GM12801 (cell line): ENCODE data around the gene PHEX.

ENCODE experiments used
- CTCF ChIP-seq: IDR thresholded peaks from one replicate; pipeline ENCODE4 v1.5.1; 2011; ENCODE audit warnings: control low read depth; ENCODE audit not compliant: insufficient read length; ENCODE audit errors: extremely low read depth

Gene PHEX

GRCh38 chrX:22024577-22024976 is 7.5 kb upstream of the PHEX start:
- TF ChIP-seq CTCF: no peak

- no peak for TF ChIP-seq CTCF
These were observed 6.4 kb upstream of the PHEX start for GRCh38 chrX:22025751-22026150.

- no peak for TF ChIP-seq CTCF
These were observed 5.4 kb upstream of the PHEX start for GRCh38 chrX:22026731-22027130.

GRCh38 chrX:22032506-22032905 is 381 bp downstream of the PHEX start:
- TF ChIP-seq CTCF: no peak

- TF ChIP-seq CTCF: no peak
These were observed 1.7 kb downstream of the PHEX start for GRCh38 chrX:22033818-22034217.

- no peak for TF ChIP-seq CTCF
These were observed 3.1 kb downstream of the PHEX start for GRCh38 chrX:22035236-22035635.

- no peak for TF ChIP-seq CTCF
These were observed 5.1 kb downstream of the PHEX start for GRCh38 chrX:22037225-22037624.
